WTC11 (cell line): ENCODE results near the gene PIMREG.

Source experiments
- CTCF ChIP-seq: fragments of 200-600 bp; IDR thresholded peaks from 2 replicates; pipeline ENCODE4 v1.8.0; 2022; ENCODE audit warnings: antibody characterized with exemption
- E2F1 ChIP-seq: sonication (generic); formaldehyde crosslinking; IDR thresholded peaks from 2 replicates; pipeline ENCODE4 v1.8.0; 2022; ENCODE audit warnings: mild to moderate bottlenecking, missing genetic modification reagents
- FOXJ3 ChIP-seq: sonication (generic); formaldehyde crosslinking; IDR thresholded peaks from 2 replicates; pipeline ENCODE4 v1.9.0; 2021; ENCODE audit warnings: missing genetic modification reagents, mild to moderate bottlenecking, borderline replicate concordance
- MXD4 ChIP-seq: fragments of 250-450 bp; sonication (Bioruptor Pico); IDR thresholded peaks from 2 replicates; pipeline ENCODE4 v1.8.0; 2021; ENCODE audit warnings: mild to moderate bottlenecking, moderate library complexity, borderline replicate concordance
- TEAD4 ChIP-seq: sonication (generic); formaldehyde crosslinking; IDR thresholded peaks from 2 replicates; pipeline ENCODE4 v1.8.0; 2022; ENCODE audit warnings: mild to moderate bottlenecking, missing genetic modification reagents

GRCh38 chr17:6426356-6427101 is 17.7 kb upstream of the PIMREG start:
- TF ChIP-seq CTCF (no peak), FOXJ3 (no peak), TEAD4 (no peak), MXD4 (CRISPR knock-in tag) (no peak), E2F1 (no peak)
